Measurements from ENCODE around the gene INSYN2A.

DNA sequence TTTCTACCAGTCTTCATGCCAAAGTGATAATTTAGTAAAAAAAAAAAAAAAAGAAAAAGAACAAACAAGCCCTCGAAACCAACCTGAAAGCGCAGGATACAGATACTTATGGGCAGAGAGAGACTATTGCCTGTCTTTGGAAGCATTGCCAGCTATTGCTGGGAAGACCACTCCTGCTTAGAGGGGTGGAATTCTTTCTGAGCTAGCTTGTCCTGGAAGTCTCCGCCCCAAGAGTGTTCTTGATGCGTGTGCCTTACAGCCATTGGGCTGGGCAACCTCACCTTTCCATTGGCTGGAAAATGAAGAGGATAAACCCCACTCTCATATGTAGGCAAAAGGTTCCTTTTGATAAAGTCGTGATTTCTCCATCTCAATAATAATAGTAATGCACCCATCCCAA is 19.9 kb upstream of the INSYN2A start:
- TF ChIP-seq EZH2 (IDR thresholded peaks at IDR 0.05): no peak
- TF ChIP-seq POLR2AphosphoS5 (IDR thresholded peaks at IDR 0.05; ENCODE audit: borderline replicate concordance, low read depth, low read length): no peak

Measured in SK-N-MC (cell line).